HG03139 (cell line): ENCODE measurements around the gene MAGEH1.

Experiments
- ATAC-seq: cut with Tn5 transposase; IDR thresholded peaks from one replicate; pipeline ENCODE4 v1.9.1; 2021; ENCODE audit not compliant: unreplicated experiment

Gene MAGEH1

GRCh38 chrX:55489314-55490009 is 37.5 kb downstream of the MAGEH1 start, which contains the start of gene USP51:
Gene USP51, minus strand, starts transcription at chrX:55489848. Its CDS starts 909 bp downstream, at chrX:55488939.
- ATAC-seq = peak; percentile 58

- ATAC-seq = no peak
These were observed 38.2 kb downstream of the MAGEH1 start for GRCh38 chrX:55490121-55490520.

DNA sequence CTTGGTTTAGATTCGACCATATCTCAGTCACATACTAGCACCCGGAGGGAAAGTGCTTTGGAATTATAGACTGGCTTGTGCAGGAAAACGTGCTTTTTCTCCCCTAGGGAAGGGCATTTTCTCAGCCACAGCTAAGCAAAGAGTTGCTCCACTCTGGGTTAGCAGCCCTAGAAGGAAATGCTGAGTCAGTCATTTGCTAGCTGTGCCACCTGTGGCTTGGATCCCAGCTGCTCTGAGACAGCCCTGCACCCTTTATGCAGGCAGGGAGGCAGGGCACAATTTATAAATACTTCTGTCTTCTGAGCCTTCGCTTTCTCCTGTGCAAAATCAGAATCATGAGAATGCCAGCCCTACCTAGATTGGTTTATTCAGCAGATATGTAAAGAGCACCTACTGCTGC is 39.0 kb downstream of the MAGEH1 start:
- no peak for ATAC-seq
